ENCODE measurements around the gene JUP. TPM values are rescaled to one million over a fixed set of nuclear protein-coding genes. Genes with fewer than 3 reads are reported as not detected.
A peak's percentile ranks its signal among the peaks of the same experiment; 100 is the strongest.

Gene JUP
- total and polyA plus RNA-seq, 9 donors = 7.0 to 153 (median 52.6) TPM

DNA sequence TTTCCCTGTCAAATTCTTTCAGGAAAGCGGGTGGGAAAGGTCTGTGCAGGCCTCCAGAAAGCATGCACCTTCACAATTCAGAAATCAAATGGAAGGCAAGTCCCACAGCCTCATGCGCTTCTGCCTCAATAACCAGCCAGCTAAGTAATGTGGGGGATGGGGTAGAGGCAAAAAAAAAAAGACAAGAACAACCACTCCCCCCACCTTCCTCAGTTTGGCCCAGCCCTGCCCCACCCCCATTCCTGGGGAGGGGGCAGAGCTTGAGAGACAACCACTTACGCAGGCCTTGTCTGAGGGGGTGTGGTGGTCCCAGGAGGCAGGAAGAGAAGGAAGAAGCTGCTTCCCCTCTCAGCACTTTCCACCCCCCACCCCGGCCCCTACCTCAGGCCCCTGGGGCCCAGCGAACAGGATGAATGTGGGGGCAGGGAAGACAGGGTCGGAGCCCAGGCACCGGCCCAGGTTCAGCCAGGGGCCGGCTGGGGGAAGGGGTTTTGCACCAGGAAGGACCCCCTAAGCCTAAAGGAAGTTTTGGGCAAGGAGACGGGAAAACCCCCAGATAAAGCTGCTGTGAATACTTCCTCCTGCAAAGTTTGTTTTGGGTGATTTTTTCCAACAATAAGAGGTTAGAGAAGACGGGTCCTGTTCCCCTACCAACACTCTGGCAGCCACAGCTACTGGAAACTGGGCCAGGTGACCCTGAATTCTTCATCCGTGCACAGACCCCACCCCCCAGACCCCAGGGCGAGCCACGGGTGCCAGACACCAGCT is 1.2 kb downstream of the JUP start:
- TF ChIP-seq POLR2A (IDR thresholded peaks at IDR 0.05) = no peak
- no peak for TF ChIP-seq EP300 (IDR thresholded peaks at IDR 0.05)
- H3K9me3 ChIP-seq = no peaks in the 10 kb centered on the region
- no peaks in the 10 kb centered on the region for H3K36me3 ChIP-seq
- H3K27ac ChIP-seq = peak overlapping the region in 1 of 2 donors; percentile 25
- intact Hi-C loops (cut with DNase I) = no loop called here
- DNase-seq = no peak
- peak overlapping the region; percentile 78 for H3K4me3 ChIP-seq
- no peaks in the 10 kb centered on the region for H3K27me3 ChIP-seq
- H3K4me1 ChIP-seq (ENCODE audit: insufficient read depth) = peaks cover 2% of the 10 kb centered on the region
- WGBS, 3 donors = 20 to 29% (median 23%) methylated on average over 11 to 13 of the region's 13 CpGs

- WGBS, 3 donors = 69 to 81% (median 74%) methylated on average over 6 of the region's 6 CpGs
- Histone ChIP-seq H3K36me3 (no peaks in the 10 kb centered on the region), H3K27me3 (no peaks in the 10 kb centered on the region), H3K4me1 (ENCODE audit: insufficient read depth) (peaks cover 2% of the 10 kb centered on the region), H3K9me3 (no peaks in the 10 kb centered on the region), H3K27ac (no peak overlapping the region), H3K4me3 (peak overlapping the region; percentile 78)
- intact Hi-C loops (cut with DNase I) = no loop called here
- TF ChIP-seq POLR2A (IDR thresholded peaks at IDR 0.05) (no peak), EP300 (IDR thresholded peaks at IDR 0.05) (no peak)
- TF ChIP-seq, protein P1, sequence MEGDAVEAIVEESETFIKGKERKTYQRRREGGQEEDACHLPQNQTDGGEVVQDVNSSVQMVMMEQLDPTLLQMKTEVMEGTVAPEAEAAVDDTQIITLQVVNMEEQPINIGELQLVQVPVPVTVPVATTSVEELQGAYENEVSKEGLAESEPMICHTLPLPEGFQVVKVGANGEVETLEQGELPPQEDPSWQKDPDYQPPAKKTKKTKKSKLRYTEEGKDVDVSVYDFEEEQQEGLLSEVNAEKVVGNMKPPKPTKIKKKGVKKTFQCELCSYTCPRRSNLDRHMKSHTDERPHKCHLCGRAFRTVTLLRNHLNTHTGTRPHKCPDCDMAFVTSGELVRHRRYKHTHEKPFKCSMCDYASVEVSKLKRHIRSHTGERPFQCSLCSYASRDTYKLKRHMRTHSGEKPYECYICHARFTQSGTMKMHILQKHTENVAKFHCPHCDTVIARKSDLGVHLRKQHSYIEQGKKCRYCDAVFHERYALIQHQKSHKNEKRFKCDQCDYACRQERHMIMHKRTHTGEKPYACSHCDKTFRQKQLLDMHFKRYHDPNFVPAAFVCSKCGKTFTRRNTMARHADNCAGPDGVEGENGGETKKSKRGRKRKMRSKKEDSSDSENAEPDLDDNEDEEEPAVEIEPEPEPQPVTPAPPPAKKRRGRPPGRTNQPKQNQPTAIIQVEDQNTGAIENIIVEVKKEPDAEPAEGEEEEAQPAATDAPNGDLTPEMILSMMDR (IDR thresholded peaks at IDR 0.05) = no peak
- DNase-seq = no peak
Measured at GRCh38 chr17:41784207-41784744, 2.2 kb downstream of the JUP start.

- Histone ChIP-seq H3K36me3 (no peaks in the 10 kb centered on the region), H3K4me3 (no peak overlapping the region), H3K9me3 (no peaks in the 10 kb centered on the region), H3K27ac (no peak overlapping the region), H3K4me1 (ENCODE audit: insufficient read depth) (peaks cover 11% of the 10 kb centered on the region), H3K27me3 (no peaks in the 10 kb centered on the region)
- WGBS, 3 donors = 71 to 85% (median 82%) methylated on average over 4 of the region's 4 CpGs
- intact Hi-C loops (cut with DNase I) = no loop called here
- no peak for DNase-seq
- TF ChIP-seq EP300 (IDR thresholded peaks at IDR 0.05) (no peak), POLR2A (IDR thresholded peaks at IDR 0.05) (no peak)
- TF ChIP-seq, protein P1 (IDR thresholded peaks at IDR 0.05) = no peak
Measured at GRCh38 chr17:41782142-41782541, 4.4 kb downstream of the JUP start.

DNA sequence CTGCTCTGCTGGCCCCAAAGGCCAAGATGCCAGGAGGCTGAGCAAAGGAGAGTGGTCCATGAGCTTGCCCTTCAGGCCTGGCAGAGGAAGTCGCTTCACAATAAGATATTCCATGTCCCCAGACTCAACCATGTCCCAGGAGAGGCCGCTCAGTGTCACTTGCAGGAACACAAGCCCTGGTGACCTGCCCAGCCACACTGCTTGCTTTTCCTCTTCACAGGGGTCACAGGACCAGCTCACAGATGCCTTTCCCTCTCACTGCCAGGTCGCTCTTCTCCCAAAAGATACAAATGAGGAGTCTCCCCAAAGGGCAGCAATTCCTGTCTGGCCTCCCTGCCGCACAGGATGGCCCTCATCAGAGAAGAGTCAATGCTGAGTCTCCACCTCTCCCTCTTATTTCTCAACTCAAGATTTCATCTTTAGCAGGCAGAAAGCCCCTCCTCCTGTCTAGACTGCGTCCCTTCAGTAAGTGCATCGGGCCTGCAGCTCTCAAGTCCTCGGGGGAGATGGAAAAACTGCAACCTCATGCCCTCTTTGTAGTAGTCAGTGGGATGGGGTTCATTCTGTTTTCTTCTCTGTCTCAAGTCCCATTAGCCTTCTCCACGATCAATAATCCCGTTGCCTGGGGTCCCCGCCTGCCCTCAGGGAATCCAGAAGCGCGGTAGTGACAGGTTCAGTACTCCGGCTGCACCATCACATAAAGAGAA is 5.0 kb downstream of the JUP start:
- H3K36me3 ChIP-seq = no peaks in the 10 kb centered on the region
- WGBS, 3 donors = 86 to 94% (median 92%) methylated on average over 13 of the region's 13 CpGs
- H3K27me3 ChIP-seq = no peaks in the 10 kb centered on the region
- intact Hi-C loops (cut with DNase I) = no loop called here
- H3K4me3 ChIP-seq = no peak overlapping the region
- TF ChIP-seq EP300 (IDR thresholded peaks at IDR 0.05) (no peak), POLR2A (IDR thresholded peaks at IDR 0.05) (no peak)
- H3K4me1 ChIP-seq (ENCODE audit: insufficient read depth) = peaks cover 13% of the 10 kb centered on the region
- H3K9me3 ChIP-seq = no peaks in the 10 kb centered on the region
- DNase-seq = no peak
- H3K27ac ChIP-seq = no peak overlapping the region

- no peaks in the 10 kb centered on the region for H3K36me3 ChIP-seq
- H3K4me1 ChIP-seq (ENCODE audit: insufficient read depth) = peaks cover 13% of the 10 kb centered on the region
- DNase-seq = no peak
- H3K27me3 ChIP-seq = no peaks in the 10 kb centered on the region
- H3K4me3 ChIP-seq = no peak overlapping the region
- WGBS, 3 donors = 89 to 100% (median 93%) methylated on average over 1 of the region's 1 CpG
- intact Hi-C loops (cut with DNase I) = no loop called here
- no peaks in the 10 kb centered on the region for H3K9me3 ChIP-seq
- TF ChIP-seq, protein P1 (IDR thresholded peaks at IDR 0.05) = no peak
- no peak for TF ChIP-seq POLR2A (IDR thresholded peaks at IDR 0.05)
- H3K27ac ChIP-seq = no peak overlapping the region
Measured at GRCh38 chr17:41779954-41780353, 6.6 kb downstream of the JUP start.
